K562 (cell line): Measurements from ENCODE around the gene SPATC1L. TPM values are rescaled to one million over a fixed set of nuclear protein-coding genes. Genes with fewer than 3 reads are reported as not detected.

Experiments used
- ATAC-seq: fragments of 200-7000 bp; cut with Tn5 transposase; 3 replicates; pipeline ENCODE4 v1.9.1; 2020; ENCODE audit warnings: moderate library complexity
- BruUV-seq: library from RNA; stranded (reverse); fragments of 400-500 nt; replicated peaks from 2 replicates; lab custom pipeline; 2021; lab: Mats Ljungman, UMichigan
- CTCF ChIA-PET: fragments of 300-600 bp; formaldehyde crosslinking; extraction: SDS; loops from one replicate; lab custom pipeline; 2021; ENCODE audit warnings: low intra/inter-chr PET ratio; lab: Yijun Ruan, JAX
- POLR2A ChIA-PET: fragments of 300-600, 350-650 bp; sonication (Branson Sonifier 250); formaldehyde crosslinking; extraction: SDS; loops from one replicate; lab custom pipeline; 2021; ENCODE audit warnings: antibody characterized with exemption, inconsistent platforms; lab: Yijun Ruan, JAX
- DNase-seq, 4 experiments: peaks; one replicate each; pipeline versions ENCODE4 v3.0.0 to v3.0.0-alpha.2; 2011 to 2018; ENCODE audit warnings: low spot score in 3 of 4, mixed read lengths in 3 of 4; ENCODE audit errors: extremely low read depth in 1 of 4
- FAIRE-seq: peaks from 2 replicates; lab custom pipeline; 2011; peaks lifted over from hg19 to GRCh38; lab: Jason Lieb, UNC
- H2AFZ ChIP-seq: 2 replicates; pipeline ENCODE4 v1.6.0; 2011; ENCODE audit warnings: low read depth, low read length, control low read depth, inconsistent platforms
- H3K27ac ChIP-seq: fragments of 200-600 bp; 3 replicates; pipeline ENCODE4 v1.8.0; 2011; ENCODE audit warnings: low read depth, mild to moderate bottlenecking, control low read depth, inconsistent platforms, low read length, moderate library complexity, mixed read lengths; ENCODE audit errors: extremely low read depth
- H3K27me3 ChIP-seq, 2 experiments: fragments of 300-600 bp in 1 of 2; 2 replicates in 1 of 2; 3 replicates in 1 of 2; pipeline versions ENCODE4 v1.6.0 to v1.8.0; 2011; ENCODE audit warnings: inconsistent platforms in 2 of 2, low read length in 2 of 2, mild to moderate bottlenecking in 1 of 2, mixed read lengths in 1 of 2, moderate library complexity in 1 of 2; ENCODE audit not compliant: control insufficient read depth in 2 of 2, insufficient read depth in 2 of 2
- H3K36me3 ChIP-seq: fragments of 300-600 bp; 3 replicates; pipeline ENCODE4 v1.8.0; 2011; ENCODE audit warnings: mild to moderate bottlenecking, low read length, inconsistent platforms; ENCODE audit not compliant: control insufficient read depth, insufficient read depth
- H3K4me1 ChIP-seq, 2 experiments: fragments of 200-600 bp in 1 of 2; replicated peaks in 1 of 2; 2 replicates in 1 of 2; 3 replicates in 1 of 2; pipeline versions ENCODE4 v1.5.1 to v1.8.0; 2011; ENCODE audit warnings: inconsistent platforms in 2 of 2, low read length in 2 of 2, mild to moderate bottlenecking in 1 of 2, mixed read lengths in 1 of 2, moderate library complexity in 1 of 2; ENCODE audit not compliant: control insufficient read depth in 2 of 2, insufficient read depth in 2 of 2
- H3K4me2 ChIP-seq: 2 replicates; pipeline ENCODE4 v1.6.1; 2011; ENCODE audit warnings: low read length, control low read depth, inconsistent platforms, mixed read lengths; ENCODE audit not compliant: insufficient read depth
- H3K4me3 ChIP-seq: fragments of 200-600 bp; sonication (generic), shearing (Covaris generic); 2 replicates; pipeline ENCODE4 v1.5.1; 2016; ENCODE audit warnings: control low read depth, inconsistent platforms
- H3K79me2 ChIP-seq: fragments of 200-600 bp; 3 replicates; pipeline ENCODE4 v1.8.0; 2011; ENCODE audit warnings: low read length, inconsistent platforms; ENCODE audit not compliant: control insufficient read depth, insufficient read depth
- H3K9ac ChIP-seq, 2 experiments: 2 replicates each; pipeline versions ENCODE4 v1.6.0 to v1.6.1; 2011; ENCODE audit warnings: low read depth in 2 of 2, low read length in 2 of 2, control low read depth in 1 of 2, inconsistent platforms in 1 of 2, mild to moderate bottlenecking in 1 of 2, mixed read lengths in 1 of 2; ENCODE audit not compliant: insufficient read depth in 1 of 2
- H3K9me1 ChIP-seq: one replicate; pipeline ENCODE4 v1.6.0; 2011; ENCODE audit warnings: inconsistent platforms, mild to moderate bottlenecking, low read length, moderate library complexity; ENCODE audit not compliant: control insufficient read depth, insufficient read depth
- H3K9me3 ChIP-seq: replicated peaks from 2 replicates; pipeline ENCODE4 v1.5.1; 2011; ENCODE audit warnings: low read depth, low read length, inconsistent platforms; ENCODE audit not compliant: control insufficient read depth, insufficient read depth
- H4K20me1 ChIP-seq: replicated peaks from 2 replicates; pipeline ENCODE4 v1.6.1; 2011; ENCODE audit warnings: low read length, inconsistent platforms, mixed read lengths; ENCODE audit not compliant: control insufficient read depth, insufficient read depth
- ILK ChIP-seq: fragments of 450-650 bp; IDR thresholded peaks from 2 replicates; pipeline ENCODE4 v1.6.1; 2016; ENCODE audit warnings: missing genetic modification characterization, low read depth, mild to moderate bottlenecking, missing compliant biosample characterization, moderate library complexity, borderline replicate concordance
- MAX ChIP-seq: sonication (generic); formaldehyde crosslinking; IDR thresholded peaks from 2 replicates; pipeline ENCODE4 v1.9.0; 2022; ENCODE audit warnings: mild to moderate bottlenecking, missing genetic modification reagents
- NBN ChIP-seq: fragments of 450-650 bp; IDR thresholded peaks from 2 replicates; pipeline ENCODE4 v1.6.1; 2016; ENCODE audit warnings: low read depth, mild to moderate bottlenecking
- NR1H2 ChIP-seq: sonication (generic); formaldehyde crosslinking; IDR thresholded peaks from 2 replicates; pipeline ENCODE4 v1.4.0; 2020; ENCODE audit warnings: mild to moderate bottlenecking, missing genetic modification reagents
- POLR2G ChIP-seq: fragments of 200-400 bp; formaldehyde crosslinking; IDR thresholded peaks from 2 replicates; pipeline ENCODE4 v1.6.1; 2017; ENCODE audit warnings: low read depth, mild to moderate bottlenecking, antibody characterized with exemption, low read length, moderate library complexity
- STAT5A ChIP-seq: IDR thresholded peaks from 2 replicates; pipeline ENCODE4 v1.6.1; 2012; ENCODE audit warnings: low read length, inconsistent platforms, borderline replicate concordance
- TOE1 ChIP-seq, 2 experiments: fragments of 450-650 bp in 1 of 2; sonication (generic) in 1 of 2; formaldehyde crosslinking in 1 of 2; IDR thresholded peaks; 2 replicates each; pipeline versions ENCODE4 v1.7.1 to v1.8.0; 2016 to 2022; ENCODE audit warnings: borderline replicate concordance in 2 of 2, mild to moderate bottlenecking in 2 of 2, antibody characterized with exemption in 1 of 2, inconsistent platforms in 1 of 2, low read depth in 1 of 2, missing genetic modification reagents in 1 of 2, moderate library complexity in 1 of 2
- ZNF133 ChIP-seq: fragments of 250-450 bp; sonication (Bioruptor Pico); IDR thresholded peaks from 2 replicates; pipeline ENCODE4 v1.4.0; 2020; ENCODE audit warnings: mild to moderate bottlenecking
- ZNF134 ChIP-seq: fragments of 250-450 bp; sonication (Bioruptor Pico); conservative IDR thresholded peaks from 2 replicates; pipeline ENCODE4 v1.4.0; 2020
- WGBS: fragments of 100-300 bp; shearing (Covaris generic); methylation state at CpG from one replicate; pipeline ENCODE4 v1.1.6; 2016; ENCODE audit warnings: low coverage, mixed read lengths; ENCODE audit not compliant: insufficient coverage; ENCODE audit errors: missing lambda C conversion rate; 5-methylcytosine and 5-hydroxymethylcytosine counted together
- in situ Hi-C: fragments of 300-500 bp; cut with MboI; formaldehyde crosslinking; loops from 4 replicates; pipeline ENCODE4 v1.15.0; 2018; ENCODE audit warnings: inconsistent platforms, mixed read lengths
- intact Hi-C: fragments of 100-400 bp; cut with micrococcal nuclease; formaldehyde crosslinking; loops from 2 replicates; pipeline ENCODE4 v1.14.2; 2022
- polyA plus RNA-seq, 8 experiments: library from polyadenylated mRNA; depleted of rRNA in 4 of 8; stranded (reverse) in 5 of 8; unstranded in 3 of 8; fragments of >200 nt; fragmentation: Nextera tagmentation in 2 of 8; fragmentation: Illumina TruSeq in 1 of 8; extraction: Ambion mirVana in 2 of 8; extraction: Trizol in 1 of 8; gene quantifications; 2 replicates each; pipeline versions ENCODE4 v1.2.1 to v1.2.3, GENCODE V29; 2011 to 2014; ENCODE audit warnings: inconsistent platforms in 1 of 8, missing spikeins in 1 of 8
- total RNA-seq, 7 experiments: library from RNA; depleted of rRNA in 6 of 7; stranded (reverse); fragments of >200 nt in 6 of 7; fragmentation: Illumina TruSeq in 2 of 7; extraction: Trizol in 2 of 7; gene quantifications; 2 replicates each; pipeline versions ENCODE4 v1.2.1 to v1.2.3, GENCODE V29; 2011 to 2021; ENCODE audit warnings: low replicate concordance in 1 of 7

Gene SPATC1L
- total and polyA plus RNA-seq, 9 of the 15 experiments (the other 6 are each of a cell fraction or from before 2014, with no cell fraction given), result 0.14 to 121 (median 34.0) TPM; not detected in 1

DNA sequence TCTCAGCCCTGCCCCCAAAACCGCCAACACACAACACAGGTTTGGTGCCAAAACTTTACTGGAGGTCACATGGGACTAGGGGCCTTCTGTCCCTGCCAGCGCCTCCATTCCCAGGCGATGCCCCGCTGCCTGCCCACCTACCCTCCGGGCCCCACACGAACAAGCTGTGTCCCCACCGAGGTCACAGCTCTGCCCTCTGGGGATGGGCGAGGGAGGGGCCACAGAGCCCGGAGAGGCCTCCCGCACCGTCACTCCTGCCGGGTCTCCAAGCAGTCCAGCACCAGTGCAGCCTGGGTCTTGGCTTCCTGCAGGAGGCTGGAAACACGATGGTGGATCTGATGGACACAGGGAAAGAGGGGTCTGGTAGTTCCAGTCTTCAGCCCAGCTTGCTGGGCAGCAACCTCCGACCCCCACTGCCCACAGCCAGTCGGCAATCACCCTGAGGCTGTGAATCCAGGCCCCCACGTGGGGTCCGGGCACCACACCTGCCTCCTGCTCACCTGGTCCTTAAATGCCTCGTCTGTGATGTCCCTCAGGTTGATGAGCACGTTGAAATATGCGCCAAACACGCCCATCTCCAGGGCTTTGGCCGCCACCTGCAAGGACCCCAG, 47.4 kb downstream of the SPATC1L start:
- H3K4me2 ChIP-seq, result no peak overlapping the region
- TF ChIP-seq ZNF134 (CRISPR knock-in tag), result no peak
- 0 out of 2 replicates have a peak, but pooled peaks have one; percentile 40 for TF ChIP-seq ZNF133 (CRISPR knock-in tag)
- no peak for TF ChIP-seq NBN
- TF ChIP-seq TOE1 (IDR thresholded peaks at IDR 0.05; ENCODE audit: borderline replicate concordance), result no peak
- no peak for TF ChIP-seq TOE1 (CRISPR knock-in tag; IDR thresholded peaks at IDR 0.05; ENCODE audit: borderline replicate concordance, low read depth)
- TF ChIP-seq ILK (tag), result no peak
- TF ChIP-seq NR1H2 (CRISPR knock-in tag), result no peak
- no peak for TF ChIP-seq STAT5A
- 0 out of 2 replicates have a peak, but pooled peaks have one; percentile 13 for TF ChIP-seq POLR2G
- TF ChIP-seq MAX (CRISPR knock-in tag), result no peak
- TF ChIP-seq, all 486 proteins: peak for 2
- no peak overlapping the region for H3K27ac ChIP-seq
- H3K4me3 ChIP-seq, result no peak overlapping the region
- POLR2A ChIA-PET, result no interaction called here
- intact Hi-C loops (no loop called here), in situ Hi-C loops (no loop called here)
- no peak for ATAC-seq
- H3K9ac ChIP-seq, result peak overlapping the region in 1 of 2 experiments; percentile 64; a peak in 1 of 4 replicates
- peaks cover 0 to 34% of the 10 kb centered on the region in 2 experiments; a peak in 2 of 5 replicates for H3K4me1 ChIP-seq
- H3K9me3 ChIP-seq, result no peaks in the 10 kb centered on the region; the same call in 1 of the 2 replicates
- no peak for FAIRE-seq
- H3K36me3 ChIP-seq, result no peaks in the 10 kb centered on the region
- DNase-seq, result no peak
- H3K9me1 ChIP-seq, result no peaks in the 10 kb centered on the region
- H4K20me1 ChIP-seq, result peaks cover 13% of the 10 kb centered on the region
- CTCF ChIA-PET, result no interaction called here
- 7% methylated on average over 21 of the region's 22 CpGs for WGBS
- no peaks in the 10 kb centered on the region for H3K79me2 ChIP-seq
- no peak overlapping the region for H2AFZ ChIP-seq
- BruUV-seq, result no TSS peak
- H3K27me3 ChIP-seq, result peaks cover 32 to 52% of the 10 kb centered on the region in 2 experiments; a peak in 4 of 5 replicates
